ENCODE data around the gene CFH. TPM values are rescaled to one million over a fixed set of nuclear protein-coding genes. Genes with fewer than 3 reads are reported as not detected.
A peak's percentile ranks its signal among the peaks of the same experiment; 100 is the strongest.

CFH gene
- 90.2 and 229 TPM in 2 replicates for total RNA-seq (2011; cell fraction: chromatin; rRNA removed; ENCODE audit: low replicate concordance)
- total RNA-seq (2011; cell fraction: nucleolus; rRNA removed): 43.5 and 56.7 TPM in 2 replicates
- total RNA-seq (2011; cell fraction: nucleoplasm; rRNA removed): 90.6 and 103 TPM in 2 replicates
- total RNA-seq (2014; rRNA removed) (31.6 and 31.8 TPM in 2 replicates), total RNA-seq (2014; rRNA removed; fragmentation: Illumina TruSeq; extraction: Trizol) (69.0 and 72.2 TPM in 2 replicates), total RNA-seq (2015; rRNA removed; fragmentation: Illumina TruSeq; extraction: Trizol) (88.6 and 96.1 TPM in 2 replicates), total RNA-seq (2021) (40.8 and 46.6 TPM in 2 replicates), polyA plus RNA-seq (2011; rRNA removed) (106 and 107 TPM in 2 replicates), polyA plus RNA-seq (2014; fragmentation: Illumina TruSeq; extraction: Trizol) (41.6 and 48.3 TPM in 2 replicates), polyA plus RNA-seq (2014; fragmentation: Nextera tagmentation; extraction: Ambion mirVana) (10 to 100 TPM; 45.6 to 58.8 TPM), polyA plus RNA-seq (2014; rRNA removed) (47.0 and 50.7 TPM in 2 replicates), polyA minus RNA-seq (2011; rRNA and poly(A)+ RNA removed) (125 and 163 TPM in 2 replicates), Bru-seq, nascent RNA (percentile 73 among the genes with signal in this experiment), BruChase-seq, experiment 1, labeled RNA remaining after a 2-hour chase (percentile 70 among the genes with signal in this experiment), BruChase-seq, experiment 2, labeled RNA remaining after a 6-hour chase (percentile 71 among the genes with signal in this experiment)
- polyA plus RNA-seq (2011; cell fraction: cytosol; rRNA removed): 14.8 and 39.6 TPM in 2 replicates
- polyA plus RNA-seq (2011; cell fraction: nucleus; rRNA removed): 64.8 and 122 TPM in 2 replicates
- polyA plus RNA-seq (2012): 76.4 and 121 TPM in 2 replicates
- polyA minus RNA-seq (2011; cell fraction: cytosol; rRNA and poly(A)+ RNA removed): 30.7 and 33.8 TPM in 2 replicates
- polyA minus RNA-seq (2011; cell fraction: nucleus; rRNA and poly(A)+ RNA removed): 54.3 and 144 TPM in 2 replicates
- long read RNA-seq, experiment 1, full-length matches to known transcripts: 47 of 96 reads
- long read RNA-seq, experiment 1, partial matches to known transcripts: 25 of 96 reads
- long read RNA-seq, experiment 1, other reads (novel, unspliced or antisense): 24 of 96 reads
- long read RNA-seq, experiment 2, full-length matches to known transcripts: 12 of 42 reads
- long read RNA-seq, experiment 2, partial matches to known transcripts: 15 of 42 reads
- long read RNA-seq, experiment 2, other reads (novel, unspliced or antisense): 15 of 42 reads
- long read RNA-seq, experiment 3, full-length matches to known transcripts: 16 of 29 reads
- long read RNA-seq, experiment 3, partial matches to known transcripts: 10 of 29 reads
- long read RNA-seq, experiment 3, other reads (novel, unspliced or antisense): 3 of 29 reads

- in situ Hi-C loops (cut with MboI) (loop anchor here (25.0 kb wide), 1 partner anchor 764 kb away; no protein-coding TSS in a partner anchor), intact Hi-C loops (cut with micrococcal nuclease) (loop anchor here (2.0 to 5.0 kb wide), 2 partner anchors 157 to 546 kb away; no protein-coding TSS in a partner anchor)
- H4K20me1 ChIP-seq (replicated peaks; ENCODE audit: control insufficient read depth, insufficient read depth, low read length): no peaks in the 10 kb centered on the region
- peak within 1 kb of the TSS; percentile 57; the same call in 2 of the 3 replicates for H3K27ac ChIP-seq (ENCODE audit: extremely low read depth, low read depth, low read length)
- peak within 1 kb of the TSS in 1 of 2 experiments; percentile 60; a peak in 2 of 4 replicates for H3K9ac ChIP-seq (ENCODE audit: insufficient read depth in 1 of 2, low read depth in 2 of 2, low read length in 2 of 2)
- no peaks in the 10 kb centered on the region for H3K27me3 ChIP-seq (ENCODE audit: control insufficient read depth in 2 of 2, insufficient read depth in 2 of 2, low read length in 2 of 2)
- H3K79me2 ChIP-seq (ENCODE audit: control insufficient read depth, insufficient read depth, low read length): peaks cover 47% of the 10 kb centered on the region
- no peaks in the 10 kb centered on the region for H3K9me1 ChIP-seq (ENCODE audit: control insufficient read depth, insufficient read depth, low read length)
- ATAC-seq: peak; percentile 58
- H3K4me3 ChIP-seq: peak within 1 kb of the TSS; percentile 34
- POLR2A ChIA-PET: no interaction called here
- CTCF ChIA-PET (ENCODE audit: low intra/inter-chr PET ratio): no interaction called here
- no peaks in the 10 kb centered on the region for H3K36me3 ChIP-seq (ENCODE audit: control insufficient read depth, insufficient read depth, low read length)
- H3K4me1 ChIP-seq (replicated peaks in 1 of 2; ENCODE audit: control insufficient read depth in 2 of 2, insufficient read depth in 2 of 2, low read length in 2 of 2): peaks cover 0 to 3% of the 10 kb centered on the region in 2 experiments; a peak in 2 of 5 replicates
- peak; percentile 65 for FAIRE-seq
- WGBS (ENCODE audit: insufficient coverage, low coverage, missing lambda C conversion rate): 1% methylated on average over 5 of the region's 5 CpGs
- no TSS peak for BruUV-seq (replicated peaks)
- peak in 2 of 4 experiments; percentile 21 to 70 for DNase-seq (ENCODE audit: extremely low read depth in 1 of 4, low spot score in 3 of 4)
- H3K4me2 ChIP-seq (ENCODE audit: insufficient read depth, low read length): peak within 1 kb of the TSS; percentile 54
- peak within 1 kb of the TSS; percentile 80 for H2AFZ ChIP-seq (ENCODE audit: low read depth, low read length)
- H3K9me3 ChIP-seq (replicated peaks; ENCODE audit: control insufficient read depth, insufficient read depth, low read depth, low read length): no peaks in the 10 kb centered on the region
- TF ChIP-seq ZNF592 (IDR thresholded peaks at IDR 0.05): no peak
- TF ChIP-seq KDM1A (IDR thresholded peaks at IDR 0.05): no peak
- TF ChIP-seq, protein P1, sequence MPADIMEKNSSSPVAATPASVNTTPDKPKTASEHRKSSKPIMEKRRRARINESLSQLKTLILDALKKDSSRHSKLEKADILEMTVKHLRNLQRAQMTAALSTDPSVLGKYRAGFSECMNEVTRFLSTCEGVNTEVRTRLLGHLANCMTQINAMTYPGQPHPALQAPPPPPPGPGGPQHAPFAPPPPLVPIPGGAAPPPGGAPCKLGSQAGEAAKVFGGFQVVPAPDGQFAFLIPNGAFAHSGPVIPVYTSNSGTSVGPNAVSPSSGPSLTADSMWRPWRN (IDR thresholded peaks at IDR 0.05; ENCODE audit: low read depth): 0 out of 2 replicates have a peak, but pooled peaks have one; percentile 19
- TF ChIP-seq POLR2G (IDR thresholded peaks at IDR 0.05; ENCODE audit: low read depth, low read length): peak; percentile 45; the same call in 1 of the 2 replicates
- TF ChIP-seq E2F8 (IDR thresholded peaks at IDR 0.05; ENCODE audit: low read depth, partially characterized antibody): no peak
- peak in 1 of 2 experiments; percentile 27; a peak in 1 of 4 replicates for TF ChIP-seq NONO (IDR thresholded peaks at IDR 0.05; ENCODE audit: low read depth in 2 of 2, low read length in 1 of 2)
Observed at GRCh38 chr1:196651637-196652215, at the start of gene CFH. Gene CFH, plus strand, starts transcription at chr1:196652043. Its CDS starts 75 bp downstream, at chr1:196652118.

Measured in K562 (cell line).